ENCODE measurements around the gene CDC27.
"Not testable (repeated sequence)": the region's sequence is repeated elsewhere in the genome, so short reads cannot be mapped to it uniquely, and the experiment has no call there.

GRCh38 chr17:47224077-47224476, 35.0 kb upstream of the CDC27 start:
- not testable (repeated sequence) for TF ChIP-seq POLR2AphosphoS5, POLR2A (IDR thresholded peaks at IDR 0.05; ENCODE audit: low read depth, low read length)

All from GM12892 (cell line).